Activated T-cell treated with anti-CD3 and anti-CD28 coated beads, Interleukin-2, amount 50 U/mL, for 24 hours (primary cell): ENCODE measurements around the gene EPG5.

Experiments
- DNase-seq: peaks from one replicate; pipeline ENCODE4 v3.0.0-alpha.2; 2020
- H3K27ac Mint-ChIP-seq: 2 replicates; pipeline ENCODE4 v1.8.0; 2020; ENCODE audit warnings: mild to moderate bottlenecking, mixed read lengths
- H3K27me3 Mint-ChIP-seq: 2 replicates; pipeline ENCODE4 v1.8.0; 2020; ENCODE audit warnings: mixed read lengths
- H3K36me3 Mint-ChIP-seq: 2 replicates; pipeline ENCODE4 v1.8.0; 2020; ENCODE audit warnings: low read depth, mixed read lengths
- H3K4me1 Mint-ChIP-seq: 2 replicates; pipeline ENCODE4 v1.8.0; 2020; ENCODE audit warnings: low read depth, mixed read lengths
- H3K4me3 Mint-ChIP-seq: 2 replicates; pipeline ENCODE4 v1.8.0; 2020; ENCODE audit warnings: mild to moderate bottlenecking, moderate library complexity, mixed read lengths
- H3K9me3 Mint-ChIP-seq: 2 replicates; pipeline ENCODE4 v1.8.0; 2020; ENCODE audit warnings: mixed read lengths

Gene EPG5

GRCh38 chr18:45879681-45880655, 87.2 kb downstream of the EPG5 start:
- peaks cover 80% of the 10 kb centered on the region for H3K36me3 Mint-ChIP-seq
- DNase-seq, result peak; percentile 87
- peaks cover 4% of the 10 kb centered on the region for H3K9me3 Mint-ChIP-seq
- no peaks in the 10 kb centered on the region for H3K27me3 Mint-ChIP-seq
- no peak overlapping the region for H3K27ac Mint-ChIP-seq
- no peak overlapping the region for H3K4me3 Mint-ChIP-seq
- peaks cover 18% of the 10 kb centered on the region for H3K4me1 Mint-ChIP-seq

GRCh38 chr18:45877403-45877802, 89.7 kb downstream of the EPG5 start:
- Mint-ChIP-seq H3K4me1 (peaks cover 39% of the 10 kb centered on the region), H3K27me3 (no peaks in the 10 kb centered on the region), H3K9me3 (peaks cover 11% of the 10 kb centered on the region), H3K4me3 (no peak overlapping the region), H3K27ac (no peak overlapping the region), H3K36me3 (peaks cover 85% of the 10 kb centered on the region)
- no peak for DNase-seq

GRCh38 chr18:45876161-45876560, 91.0 kb downstream of the EPG5 start:
- Mint-ChIP-seq H3K4me3 (no peak overlapping the region), H3K9me3 (peaks cover 11% of the 10 kb centered on the region), H3K27ac (no peak overlapping the region), H3K4me1 (peaks cover 45% of the 10 kb centered on the region), H3K27me3 (no peaks in the 10 kb centered on the region), H3K36me3 (peaks cover 85% of the 10 kb centered on the region)
- DNase-seq, result no peak

GRCh38 chr18:45874491-45875184, 92.5 kb downstream of the EPG5 start:
- Mint-ChIP-seq H3K27ac (peak overlapping the region; percentile 98), H3K27me3 (no peaks in the 10 kb centered on the region), H3K4me1 (peaks cover 41% of the 10 kb centered on the region), H3K9me3 (peaks cover 11% of the 10 kb centered on the region), H3K4me3 (peak overlapping the region; percentile 54), H3K36me3 (peaks cover 85% of the 10 kb centered on the region)
- peak; percentile 64 for DNase-seq

- Mint-ChIP-seq H3K9me3 (peaks cover 11% of the 10 kb centered on the region), H3K36me3 (peaks cover 86% of the 10 kb centered on the region), H3K27ac (no peak overlapping the region), H3K27me3 (no peaks in the 10 kb centered on the region), H3K4me1 (peaks cover 44% of the 10 kb centered on the region), H3K4me3 (no peak overlapping the region)
- no peak for DNase-seq
Observed at GRCh38 chr18:45871431-45872084, 95.6 kb downstream of the EPG5 start.

GRCh38 chr18:45870419-45870818, 96.7 kb downstream of the EPG5 start:
- Mint-ChIP-seq H3K27ac (no peak overlapping the region), H3K27me3 (no peaks in the 10 kb centered on the region), H3K36me3 (peaks cover 86% of the 10 kb centered on the region), H3K4me3 (no peak overlapping the region), H3K4me1 (peaks cover 37% of the 10 kb centered on the region), H3K9me3 (peaks cover 10% of the 10 kb centered on the region)
- no peak for DNase-seq

GRCh38 chr18:45865466-45865865, 101.7 kb downstream of the EPG5 start:
- no peak overlapping the region for H3K27ac Mint-ChIP-seq
- H3K4me1 Mint-ChIP-seq, result peaks cover 11% of the 10 kb centered on the region
- H3K4me3 Mint-ChIP-seq, result no peak overlapping the region
- no peaks in the 10 kb centered on the region for H3K9me3 Mint-ChIP-seq
- peaks cover 92% of the 10 kb centered on the region for H3K36me3 Mint-ChIP-seq
- no peaks in the 10 kb centered on the region for H3K27me3 Mint-ChIP-seq
- DNase-seq, result no peak

- no peaks in the 10 kb centered on the region for H3K27me3 Mint-ChIP-seq
- no peak overlapping the region for H3K27ac Mint-ChIP-seq
- H3K9me3 Mint-ChIP-seq, result no peaks in the 10 kb centered on the region
- no peak for DNase-seq
- no peak overlapping the region for H3K4me3 Mint-ChIP-seq
- peaks cover 92% of the 10 kb centered on the region for H3K36me3 Mint-ChIP-seq
- peaks cover 7% of the 10 kb centered on the region for H3K4me1 Mint-ChIP-seq
Observed at GRCh38 chr18:45864081-45864480, 103.0 kb downstream of the EPG5 start.

GRCh38 chr18:45863469-45863868, 103.7 kb downstream of the EPG5 start:
- Mint-ChIP-seq H3K4me1 (peaks cover 7% of the 10 kb centered on the region), H3K27ac (peak overlapping the region; percentile 55)
- DNase-seq, result no peak

GRCh38 chr18:45861926-45862325, 105.2 kb downstream of the EPG5 start:
- no peak overlapping the region for H3K4me3 Mint-ChIP-seq
- no peaks in the 10 kb centered on the region for H3K9me3 Mint-ChIP-seq
- no peak for DNase-seq
- H3K27ac Mint-ChIP-seq, result no peak overlapping the region
- H3K36me3 Mint-ChIP-seq, result peaks cover 98% of the 10 kb centered on the region
- H3K27me3 Mint-ChIP-seq, result no peaks in the 10 kb centered on the region
- peaks cover 7% of the 10 kb centered on the region for H3K4me1 Mint-ChIP-seq

More at GRCh38 chr18:45863469-45863868, 103.7 kb downstream of the EPG5 start:
- Mint-ChIP-seq H3K9me3 (no peaks in the 10 kb centered on the region), H3K27me3 (no peaks in the 10 kb centered on the region), H3K4me3 (no peak overlapping the region), H3K36me3 (peaks cover 97% of the 10 kb centered on the region)

GRCh38 chr18:45860971-45861370, 106.2 kb downstream of the EPG5 start:
- Mint-ChIP-seq H3K4me1 (peaks cover 7% of the 10 kb centered on the region), H3K27ac (no peak overlapping the region), H3K9me3 (no peaks in the 10 kb centered on the region), H3K36me3 (peaks cover 97% of the 10 kb centered on the region), H3K27me3 (no peaks in the 10 kb centered on the region), H3K4me3 (no peak overlapping the region)
- DNase-seq, result no peak

GRCh38 chr18:45860492-45860891, 106.6 kb downstream of the EPG5 start:
- peaks cover 97% of the 10 kb centered on the region for H3K36me3 Mint-ChIP-seq
- H3K9me3 Mint-ChIP-seq, result no peaks in the 10 kb centered on the region
- peaks cover 7% of the 10 kb centered on the region for H3K4me1 Mint-ChIP-seq
- no peak for DNase-seq
- H3K27ac Mint-ChIP-seq, result no peak overlapping the region
- H3K4me3 Mint-ChIP-seq, result no peak overlapping the region
- H3K27me3 Mint-ChIP-seq, result no peaks in the 10 kb centered on the region

- H3K9me3 Mint-ChIP-seq, result no peaks in the 10 kb centered on the region
- H3K4me1 Mint-ChIP-seq, result peaks cover 7% of the 10 kb centered on the region
- peaks cover 95% of the 10 kb centered on the region for H3K36me3 Mint-ChIP-seq
- no peak overlapping the region for H3K27ac Mint-ChIP-seq
- no peak overlapping the region for H3K4me3 Mint-ChIP-seq
- no peak for DNase-seq
- no peaks in the 10 kb centered on the region for H3K27me3 Mint-ChIP-seq
Observed at GRCh38 chr18:45859334-45859733, 107.8 kb downstream of the EPG5 start.

GRCh38 chr18:45856531-45856930, 110.6 kb downstream of the EPG5 start:
- H3K27me3 Mint-ChIP-seq, result no peaks in the 10 kb centered on the region
- H3K9me3 Mint-ChIP-seq, result no peaks in the 10 kb centered on the region
- no peak for DNase-seq
- peaks cover 93% of the 10 kb centered on the region for H3K36me3 Mint-ChIP-seq
- no peak overlapping the region for H3K27ac Mint-ChIP-seq
- H3K4me3 Mint-ChIP-seq, result no peak overlapping the region
- no peaks in the 10 kb centered on the region for H3K4me1 Mint-ChIP-seq
